GM19467 (cell line): ENCODE results near the gene METTL1.
"Not testable (repeated sequence)": the region's sequence is repeated elsewhere in the genome, so short reads cannot be mapped to it uniquely, and the experiment has no call there.

Source experiments
- ATAC-seq: cut with Tn5 transposase; IDR thresholded peaks from one replicate; pipeline ENCODE4 v1.9.1; 2021; ENCODE audit warnings: mild to moderate bottlenecking, moderate library complexity; ENCODE audit not compliant: unreplicated experiment

METTL1 gene

DNA sequence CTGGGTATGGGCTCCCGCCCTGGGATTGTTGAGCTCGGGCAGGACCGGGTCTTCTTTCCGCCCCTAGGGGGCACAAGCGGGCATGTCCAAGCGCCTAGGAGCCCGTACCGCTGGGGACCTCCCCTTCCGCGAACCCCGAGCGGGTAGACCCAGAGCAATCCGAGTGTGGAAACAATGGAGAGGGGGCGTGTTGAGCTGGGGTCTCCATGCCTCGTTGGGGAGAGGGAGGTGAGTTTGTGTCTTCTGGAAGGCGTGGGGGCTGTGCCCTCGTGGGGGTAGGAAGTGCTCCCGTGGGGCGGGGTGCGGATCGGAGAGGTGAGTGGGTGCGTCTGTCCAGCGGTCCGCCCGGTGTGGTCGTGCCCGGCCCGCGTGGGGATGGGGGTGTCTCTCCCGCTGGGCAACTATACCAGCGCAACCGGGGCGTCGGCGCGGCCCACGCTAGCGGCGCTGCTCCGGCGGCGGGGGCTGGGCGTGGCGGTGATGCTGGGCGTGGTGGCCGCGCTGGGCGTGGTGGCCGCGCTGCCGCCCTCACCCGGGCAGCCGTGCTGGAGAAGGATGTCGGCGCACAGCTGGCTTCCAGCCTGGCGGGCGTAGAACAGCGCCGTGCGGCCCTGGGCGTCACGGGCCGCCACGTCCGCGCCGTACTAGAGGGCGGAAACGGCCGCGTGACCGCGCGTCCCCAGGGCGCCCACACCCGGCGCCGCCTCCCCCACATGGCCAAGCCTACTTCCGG is 45.6 kb downstream of the METTL1 start:
- no peak for ATAC-seq

DNA sequence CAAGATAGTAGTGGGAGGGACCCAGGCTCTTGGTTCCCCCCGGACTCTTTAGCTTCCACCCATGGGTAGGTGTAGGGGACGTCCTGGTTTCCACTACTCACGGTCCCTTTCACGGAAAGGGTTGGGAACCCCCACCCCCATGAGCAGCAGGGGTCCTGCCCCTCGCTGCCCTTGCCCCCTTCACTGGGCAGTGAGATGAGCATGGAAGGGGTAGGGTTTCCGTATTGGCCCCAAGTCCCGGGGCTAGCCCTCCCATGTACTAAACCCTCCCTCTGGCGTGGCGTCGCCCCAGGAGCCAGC is 46.1 kb downstream of the METTL1 start:
- ATAC-seq, result no peak

DNA sequence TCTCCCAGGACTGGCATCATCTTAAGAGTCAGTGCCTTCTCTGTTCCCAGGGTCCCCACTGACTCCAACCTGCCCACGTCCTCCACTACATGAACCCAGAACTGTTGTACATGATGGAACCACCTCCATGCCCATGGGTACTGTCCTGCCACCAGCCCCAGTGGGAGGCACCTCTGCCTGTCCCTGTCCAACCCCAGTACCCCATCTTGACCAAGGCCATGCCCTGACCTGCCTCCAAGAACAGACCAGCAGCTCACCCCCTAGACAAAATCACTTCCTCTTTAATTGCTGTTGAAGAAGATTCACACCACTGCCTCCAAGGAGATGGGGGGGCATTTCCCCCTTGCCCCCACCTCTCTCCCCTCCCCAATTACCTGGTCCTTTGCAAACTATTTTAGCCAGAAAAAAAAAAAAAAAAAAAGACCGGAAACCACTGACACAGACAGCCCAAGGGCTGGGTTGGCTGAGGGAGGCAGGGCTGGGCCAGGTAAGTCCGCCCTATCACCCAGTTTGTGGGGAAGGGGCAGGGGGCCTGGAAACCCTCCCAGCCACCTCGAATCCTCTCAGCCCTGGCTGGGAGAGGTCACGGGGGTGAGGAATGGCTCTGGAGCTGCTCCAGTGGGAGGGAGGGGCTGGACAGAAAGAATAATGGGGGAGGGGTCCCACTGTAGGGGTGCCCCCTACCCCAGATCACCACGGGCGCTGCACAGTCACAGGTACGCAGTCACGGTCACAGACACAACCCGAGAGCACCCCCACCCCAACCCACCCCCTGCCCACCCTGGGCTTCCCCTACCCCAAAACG is 46.8 kb downstream of the METTL1 start:
- ATAC-seq, result no peak

DNA sequence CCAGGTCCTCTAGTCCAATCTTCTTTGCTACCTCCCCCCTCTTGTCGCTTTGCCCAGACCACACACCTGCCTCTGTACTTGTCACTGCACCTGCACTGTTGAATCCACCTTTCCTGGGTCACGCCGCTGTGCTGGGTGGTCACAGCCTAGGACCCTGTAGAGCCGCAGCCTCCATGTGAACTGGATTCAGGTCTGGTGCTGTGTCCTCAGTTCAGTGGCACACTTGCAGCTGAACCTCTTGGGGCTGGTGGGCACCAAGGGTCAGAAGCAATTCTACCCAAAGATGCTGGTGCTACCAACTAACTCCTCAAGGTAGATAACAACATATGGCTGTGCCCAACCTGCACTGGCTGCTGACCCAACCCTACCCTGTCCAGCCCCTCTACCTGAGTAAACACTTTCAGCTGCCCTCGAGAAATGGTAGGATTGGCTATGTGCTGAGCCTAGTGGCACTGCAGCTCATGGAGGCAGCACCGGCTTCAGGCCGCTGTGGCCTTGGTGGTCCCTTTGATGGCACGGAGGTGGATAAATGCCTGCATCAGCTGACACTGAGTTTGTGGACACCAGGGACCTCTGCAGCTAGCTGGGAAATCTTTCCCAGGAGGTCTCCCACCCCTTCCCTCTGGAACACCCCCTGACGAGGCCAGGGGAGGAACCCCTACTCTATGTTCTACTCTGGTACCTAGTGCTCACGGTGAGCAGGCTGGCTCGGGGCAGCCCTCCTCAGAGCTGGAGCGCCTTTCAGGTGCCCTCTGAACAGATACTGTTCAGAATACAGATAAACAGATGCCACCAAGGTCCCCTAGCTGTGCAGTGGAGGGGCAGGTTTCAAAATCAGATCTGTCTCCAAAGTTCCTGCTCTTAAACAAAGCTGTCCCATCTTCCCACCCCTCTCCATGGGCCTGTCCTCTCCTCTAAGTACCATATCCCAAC is 47.6 kb downstream of the METTL1 start:
- ATAC-seq, result no peak

DNA sequence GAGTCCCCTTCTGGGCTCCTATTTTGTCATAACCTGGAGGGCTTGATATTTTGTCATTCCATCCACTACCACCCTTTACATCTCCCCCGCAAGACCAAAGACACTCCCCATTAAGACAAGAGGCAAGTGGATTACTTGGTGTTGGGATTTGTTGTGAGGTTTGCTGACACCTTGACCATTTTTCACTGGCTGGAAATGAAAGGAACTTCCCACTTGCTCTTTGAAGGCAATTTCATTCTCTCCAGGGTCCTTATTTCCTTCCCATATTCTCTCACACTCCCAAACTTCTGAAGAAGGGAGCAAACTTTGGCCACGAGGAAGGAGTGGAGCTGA is 48.3 kb downstream of the METTL1 start:
- no peak for ATAC-seq

DNA sequence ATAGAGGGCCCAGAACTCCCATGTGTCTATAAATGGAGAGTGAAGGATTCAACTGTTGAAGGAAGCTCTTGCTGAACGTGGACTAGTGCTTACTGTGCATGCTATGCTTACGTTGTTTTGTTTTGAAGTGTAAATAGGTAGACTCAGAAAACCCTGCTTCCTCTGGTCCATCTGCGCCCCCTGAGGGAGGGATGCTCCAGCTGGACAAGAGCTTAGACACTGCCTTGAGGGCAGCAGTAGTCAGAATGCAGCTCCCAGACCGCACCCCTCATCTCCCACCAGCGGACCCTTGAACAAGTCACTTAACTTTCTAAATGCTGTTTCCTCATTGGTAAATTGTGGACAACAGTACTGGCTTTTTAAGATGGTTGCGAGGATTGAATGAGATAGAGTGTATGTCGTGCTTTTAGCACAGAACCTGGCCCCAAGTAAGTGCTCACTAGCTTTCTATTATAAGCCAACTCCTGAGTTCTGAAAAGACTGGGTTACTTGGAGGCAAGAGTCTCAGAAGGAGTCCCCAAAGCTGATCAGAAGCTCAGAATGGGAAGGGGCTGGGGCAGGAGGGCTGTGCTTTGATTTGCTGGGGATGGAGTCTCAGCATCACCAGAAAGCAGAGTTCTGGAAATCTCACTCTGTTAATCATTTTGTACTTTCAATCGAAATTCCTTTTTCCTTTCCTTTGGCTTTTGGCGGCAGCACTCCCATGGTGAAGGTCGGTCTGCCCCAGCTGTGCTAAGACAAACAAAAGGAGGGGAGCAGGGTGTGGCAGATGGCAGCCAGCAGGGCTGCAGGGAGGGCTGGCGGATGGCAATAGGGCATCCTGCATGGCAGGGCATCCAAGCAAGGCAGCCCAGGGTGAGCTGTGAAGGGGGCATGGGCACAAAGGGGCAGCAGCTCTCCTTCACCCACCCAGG is 48.9 kb downstream of the METTL1 start:
- ATAC-seq, result no peak

DNA sequence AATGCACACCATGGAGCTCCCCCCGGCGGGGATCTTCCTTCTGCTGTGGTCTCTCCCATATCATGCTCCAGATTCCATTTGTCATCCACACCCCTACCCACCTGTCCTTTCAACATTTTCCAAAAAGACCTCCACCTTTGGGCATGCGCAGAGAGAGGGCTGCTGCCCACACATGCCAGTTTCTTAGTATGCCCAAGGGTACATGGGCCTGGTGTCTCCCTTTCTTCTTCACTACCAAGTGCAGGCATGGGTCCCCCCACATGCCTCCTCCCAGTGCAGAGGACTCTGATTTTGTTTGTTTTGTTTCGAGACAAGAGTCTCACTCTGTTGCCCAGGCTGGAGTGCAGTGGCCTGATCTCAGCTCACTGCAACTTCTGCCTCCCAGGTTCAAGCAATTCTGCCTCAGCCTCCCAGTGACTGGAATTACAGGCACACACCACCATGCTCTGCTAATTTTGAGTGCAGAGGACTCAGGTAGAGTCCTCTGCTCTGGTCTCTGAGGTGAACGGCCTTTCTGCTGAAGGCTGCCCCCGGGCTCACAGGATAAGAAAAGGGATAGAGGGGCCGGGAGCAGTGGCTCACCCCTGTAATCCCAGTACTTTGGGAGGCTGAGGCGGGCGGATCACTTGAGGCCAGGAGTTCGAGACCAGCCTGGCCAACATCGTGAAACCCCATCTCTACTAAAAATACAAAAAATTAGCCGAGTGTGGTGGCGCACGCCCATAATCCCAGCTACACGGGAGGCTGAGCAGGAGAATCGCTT is 49.9 kb downstream of the METTL1 start:
- ATAC-seq, result not testable (repeated sequence)

DNA sequence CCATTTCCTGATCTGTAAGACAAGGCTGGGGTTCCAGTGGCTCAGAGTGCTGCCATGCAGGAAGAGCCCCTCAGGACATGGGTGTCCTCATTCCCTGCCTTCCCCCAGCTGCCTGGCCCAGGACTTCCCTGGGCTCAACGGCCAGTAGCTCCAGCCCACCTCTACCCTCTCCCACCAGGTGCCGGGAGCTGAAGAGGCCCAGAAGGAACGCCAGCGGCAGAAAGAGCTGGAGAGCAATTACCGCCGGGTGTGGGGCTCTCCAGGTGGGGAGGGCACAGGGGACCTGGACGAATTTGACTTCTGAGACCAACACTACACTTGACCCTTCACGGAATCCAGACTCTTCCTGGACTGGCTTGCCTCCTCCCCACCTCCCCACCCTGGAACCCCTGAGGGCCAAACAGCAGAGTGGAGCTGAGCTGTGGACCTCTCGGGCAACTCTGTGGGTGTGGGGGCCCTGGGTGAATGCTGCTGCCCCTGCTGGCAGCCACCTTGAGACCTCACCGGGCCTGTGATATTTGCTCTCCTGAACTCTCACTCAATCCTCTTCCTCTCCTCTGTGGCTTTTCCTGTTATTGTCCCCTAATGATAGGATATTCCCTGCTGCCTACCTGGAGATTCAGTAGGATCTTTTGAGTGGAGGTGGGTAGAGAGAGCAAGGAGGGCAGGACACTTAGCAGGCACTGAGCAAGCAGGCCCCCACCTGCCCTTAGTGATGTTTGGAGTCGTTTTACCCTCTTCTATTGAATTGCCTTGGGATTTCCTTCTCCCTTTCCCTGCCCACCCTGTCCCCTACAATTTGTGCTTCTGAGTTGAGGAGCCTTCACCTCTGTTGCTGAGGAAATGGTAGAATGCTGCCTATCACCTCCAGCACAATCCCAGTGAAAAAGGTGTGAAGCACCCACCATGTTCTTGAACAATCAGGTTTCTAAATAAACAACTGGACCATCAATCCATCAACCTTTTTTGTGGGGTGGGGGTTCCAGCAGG is 51.0 kb downstream of the METTL1 start:
- ATAC-seq, result no peak

DNA sequence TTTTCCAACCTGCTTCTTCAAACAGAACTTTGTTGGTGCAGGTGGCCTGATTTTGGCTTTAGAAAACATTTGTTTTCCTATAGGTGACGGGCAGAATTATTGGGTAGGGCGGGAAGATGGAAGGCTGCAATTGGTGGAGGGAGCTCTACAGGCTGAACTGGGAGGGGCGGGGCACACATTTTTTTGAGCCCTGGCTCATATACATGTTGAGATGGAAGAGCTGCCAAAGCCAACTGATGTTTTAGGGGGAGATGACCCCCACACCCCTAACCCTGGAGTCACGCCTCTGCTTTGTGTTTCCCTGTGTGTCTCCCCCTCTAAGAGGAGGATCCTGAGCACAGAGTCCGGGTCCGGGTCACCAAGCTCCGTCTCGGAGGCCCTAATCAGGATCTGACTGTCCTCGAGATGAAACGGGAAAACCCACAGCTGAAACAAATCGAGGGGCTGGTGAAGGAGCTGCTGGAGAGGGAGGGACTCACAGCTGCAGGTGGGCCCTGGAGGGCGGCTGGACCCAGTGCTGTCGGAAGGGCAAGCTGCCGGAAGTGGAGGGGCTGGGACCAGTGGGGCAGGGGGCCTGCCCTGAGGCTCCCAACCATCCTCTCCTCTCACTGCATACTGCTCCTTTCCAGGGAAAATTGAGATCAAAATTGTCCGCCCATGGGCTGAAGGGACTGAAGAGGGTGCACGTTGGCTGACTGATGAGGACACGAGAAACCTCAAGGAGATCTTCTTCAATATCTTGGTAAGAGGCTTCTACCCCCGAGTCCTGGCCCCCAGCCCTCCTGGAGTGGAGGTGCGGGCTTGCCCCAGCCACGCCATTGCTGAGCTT is 51.9 kb downstream of the METTL1 start:
- ATAC-seq, result no peak

DNA sequence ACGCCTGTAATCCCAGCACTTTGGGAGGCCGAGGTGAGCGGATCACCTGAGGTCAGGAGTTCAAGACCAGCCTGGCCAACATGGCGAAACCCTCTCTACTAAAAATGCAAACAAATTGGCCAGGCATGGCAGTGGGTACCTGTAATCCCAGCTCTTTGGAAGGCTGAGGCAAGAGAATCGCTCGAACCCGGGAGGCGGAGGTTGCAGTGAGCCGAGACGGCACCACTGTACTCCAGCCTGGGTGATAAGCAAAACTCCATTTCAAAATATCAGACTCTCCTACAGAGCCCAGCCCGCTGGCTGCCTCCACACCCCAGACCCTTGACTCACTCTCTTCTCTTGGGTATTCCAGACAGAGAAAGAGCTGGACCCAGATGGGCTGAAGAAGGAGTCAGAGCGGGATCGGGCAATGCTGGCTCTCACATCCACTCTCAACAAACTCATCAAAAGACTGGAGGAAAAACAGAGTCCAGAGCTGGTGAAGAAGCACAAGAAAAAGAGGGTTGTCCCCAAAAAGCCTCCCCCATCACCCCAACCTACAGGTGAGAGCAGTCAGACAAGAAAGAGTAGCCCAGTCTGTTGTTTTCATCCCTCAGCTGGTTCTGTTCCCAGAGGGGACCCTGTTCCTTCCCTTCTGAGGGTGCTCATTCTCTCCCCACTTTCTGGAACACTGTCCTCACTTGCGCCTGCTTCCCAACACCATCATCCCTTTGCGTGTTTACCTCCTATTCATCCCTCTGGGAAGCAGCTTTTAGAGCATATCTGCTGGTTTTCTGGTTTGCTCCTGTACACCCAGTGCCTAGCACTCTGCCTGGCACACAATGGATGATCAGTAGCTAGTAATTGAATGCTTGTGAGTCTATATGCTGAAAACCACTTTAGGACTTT is 53.0 kb downstream of the METTL1 start:
- ATAC-seq, result no peak
